H1 (cell line): ENCODE measurements around the gene RGS14. TPM values are rescaled to one million over a fixed set of nuclear protein-coding genes. Genes with fewer than 3 reads are reported as not detected.

Source experiments
- SP2 ChIP-seq: IDR thresholded peaks from 2 replicates; pipeline ENCODE4 v1.6.1; 2012; ENCODE audit warnings: mild to moderate bottlenecking, low read length, inconsistent platforms
- SRF ChIP-seq: IDR thresholded peaks from 2 replicates; pipeline ENCODE4 v1.6.1; 2011; ENCODE audit warnings: mild to moderate bottlenecking, low read depth, low read length, moderate library complexity
- polyA plus RNA-seq, 7 experiments: library from polyadenylated mRNA; depleted of rRNA in 3 of 7; stranded (reverse) in 5 of 7; unstranded in 2 of 7; fragments of >200 nt in 5 of 7; fragments of 200-250 nt in 2 of 7; gene quantifications; 1 replicate in 5 of 7; 2 replicates in 1 of 7; 4 replicates in 1 of 7; pipeline versions ENCODE4 v1.2.1 to v1.2.3, GENCODE V29; 2011 to 2013; ENCODE audit warnings: missing spikeins in 2 of 7, mixed read lengths in 2 of 7
- total RNA-seq: library from RNA; stranded (reverse); fragmentation: NEBNext Ultra II Directional; extraction: Animal tissue kit (Norgen Biotek cat#: 25700); gene quantifications from 2 replicates; pipeline ENCODE4 v1.2.1, GENCODE V29; 2021
- TF ChIP-seq, protein P1 (sequence below): fragments of 300-600 bp; sonication (generic); IDR thresholded peaks from 2 replicates; pipeline ENCODE4 v1.7.1; 2012; ENCODE audit warnings: low read length, moderate library complexity, mild to moderate bottlenecking, inconsistent platforms; ENCODE audit not compliant: insufficient replicate concordance

RGS14 gene
- total and polyA plus RNA-seq, 2 of the 8 experiments (the other 6 are each of a cell fraction or from before 2014, with no cell fraction given), result 24.4 to 46.1 TPM

GRCh38 chr5:177354711-177355110, 3.0 kb upstream of the RGS14 start (continued):
- TF ChIP-seq, protein P1, sequence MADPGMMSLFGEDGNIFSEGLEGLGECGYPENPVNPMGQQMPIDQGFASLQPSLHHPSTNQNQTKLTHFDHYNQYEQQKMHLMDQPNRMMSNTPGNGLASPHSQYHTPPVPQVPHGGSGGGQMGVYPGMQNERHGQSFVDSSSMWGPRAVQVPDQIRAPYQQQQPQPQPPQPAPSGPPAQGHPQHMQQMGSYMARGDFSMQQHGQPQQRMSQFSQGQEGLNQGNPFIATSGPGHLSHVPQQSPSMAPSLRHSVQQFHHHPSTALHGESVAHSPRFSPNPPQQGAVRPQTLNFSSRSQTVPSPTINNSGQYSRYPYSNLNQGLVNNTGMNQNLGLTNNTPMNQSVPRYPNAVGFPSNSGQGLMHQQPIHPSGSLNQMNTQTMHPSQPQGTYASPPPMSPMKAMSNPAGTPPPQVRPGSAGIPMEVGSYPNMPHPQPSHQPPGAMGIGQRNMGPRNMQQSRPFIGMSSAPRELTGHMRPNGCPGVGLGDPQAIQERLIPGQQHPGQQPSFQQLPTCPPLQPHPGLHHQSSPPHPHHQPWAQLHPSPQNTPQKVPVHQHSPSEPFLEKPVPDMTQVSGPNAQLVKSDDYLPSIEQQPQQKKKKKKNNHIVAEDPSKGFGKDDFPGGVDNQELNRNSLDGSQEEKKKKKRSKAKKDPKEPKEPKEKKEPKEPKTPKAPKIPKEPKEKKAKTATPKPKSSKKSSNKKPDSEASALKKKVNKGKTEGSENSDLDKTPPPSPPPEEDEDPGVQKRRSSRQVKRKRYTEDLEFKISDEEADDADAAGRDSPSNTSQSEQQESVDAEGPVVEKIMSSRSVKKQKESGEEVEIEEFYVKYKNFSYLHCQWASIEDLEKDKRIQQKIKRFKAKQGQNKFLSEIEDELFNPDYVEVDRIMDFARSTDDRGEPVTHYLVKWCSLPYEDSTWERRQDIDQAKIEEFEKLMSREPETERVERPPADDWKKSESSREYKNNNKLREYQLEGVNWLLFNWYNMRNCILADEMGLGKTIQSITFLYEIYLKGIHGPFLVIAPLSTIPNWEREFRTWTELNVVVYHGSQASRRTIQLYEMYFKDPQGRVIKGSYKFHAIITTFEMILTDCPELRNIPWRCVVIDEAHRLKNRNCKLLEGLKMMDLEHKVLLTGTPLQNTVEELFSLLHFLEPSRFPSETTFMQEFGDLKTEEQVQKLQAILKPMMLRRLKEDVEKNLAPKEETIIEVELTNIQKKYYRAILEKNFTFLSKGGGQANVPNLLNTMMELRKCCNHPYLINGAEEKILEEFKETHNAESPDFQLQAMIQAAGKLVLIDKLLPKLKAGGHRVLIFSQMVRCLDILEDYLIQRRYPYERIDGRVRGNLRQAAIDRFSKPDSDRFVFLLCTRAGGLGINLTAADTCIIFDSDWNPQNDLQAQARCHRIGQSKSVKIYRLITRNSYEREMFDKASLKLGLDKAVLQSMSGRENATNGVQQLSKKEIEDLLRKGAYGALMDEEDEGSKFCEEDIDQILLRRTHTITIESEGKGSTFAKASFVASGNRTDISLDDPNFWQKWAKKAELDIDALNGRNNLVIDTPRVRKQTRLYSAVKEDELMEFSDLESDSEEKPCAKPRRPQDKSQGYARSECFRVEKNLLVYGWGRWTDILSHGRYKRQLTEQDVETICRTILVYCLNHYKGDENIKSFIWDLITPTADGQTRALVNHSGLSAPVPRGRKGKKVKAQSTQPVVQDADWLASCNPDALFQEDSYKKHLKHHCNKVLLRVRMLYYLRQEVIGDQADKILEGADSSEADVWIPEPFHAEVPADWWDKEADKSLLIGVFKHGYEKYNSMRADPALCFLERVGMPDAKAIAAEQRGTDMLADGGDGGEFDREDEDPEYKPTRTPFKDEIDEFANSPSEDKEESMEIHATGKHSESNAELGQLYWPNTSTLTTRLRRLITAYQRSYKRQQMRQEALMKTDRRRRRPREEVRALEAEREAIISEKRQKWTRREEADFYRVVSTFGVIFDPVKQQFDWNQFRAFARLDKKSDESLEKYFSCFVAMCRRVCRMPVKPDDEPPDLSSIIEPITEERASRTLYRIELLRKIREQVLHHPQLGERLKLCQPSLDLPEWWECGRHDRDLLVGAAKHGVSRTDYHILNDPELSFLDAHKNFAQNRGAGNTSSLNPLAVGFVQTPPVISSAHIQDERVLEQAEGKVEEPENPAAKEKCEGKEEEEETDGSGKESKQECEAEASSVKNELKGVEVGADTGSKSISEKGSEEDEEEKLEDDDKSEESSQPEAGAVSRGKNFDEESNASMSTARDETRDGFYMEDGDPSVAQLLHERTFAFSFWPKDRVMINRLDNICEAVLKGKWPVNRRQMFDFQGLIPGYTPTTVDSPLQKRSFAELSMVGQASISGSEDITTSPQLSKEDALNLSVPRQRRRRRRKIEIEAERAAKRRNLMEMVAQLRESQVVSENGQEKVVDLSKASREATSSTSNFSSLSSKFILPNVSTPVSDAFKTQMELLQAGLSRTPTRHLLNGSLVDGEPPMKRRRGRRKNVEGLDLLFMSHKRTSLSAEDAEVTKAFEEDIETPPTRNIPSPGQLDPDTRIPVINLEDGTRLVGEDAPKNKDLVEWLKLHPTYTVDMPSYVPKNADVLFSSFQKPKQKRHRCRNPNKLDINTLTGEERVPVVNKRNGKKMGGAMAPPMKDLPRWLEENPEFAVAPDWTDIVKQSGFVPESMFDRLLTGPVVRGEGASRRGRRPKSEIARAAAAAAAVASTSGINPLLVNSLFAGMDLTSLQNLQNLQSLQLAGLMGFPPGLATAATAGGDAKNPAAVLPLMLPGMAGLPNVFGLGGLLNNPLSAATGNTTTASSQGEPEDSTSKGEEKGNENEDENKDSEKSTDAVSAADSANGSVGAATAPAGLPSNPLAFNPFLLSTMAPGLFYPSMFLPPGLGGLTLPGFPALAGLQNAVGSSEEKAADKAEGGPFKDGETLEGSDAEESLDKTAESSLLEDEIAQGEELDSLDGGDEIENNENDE, result no peak
- no peak for TF ChIP-seq SRF
- no peak for TF ChIP-seq SP2
- TF ChIP-seq, all 59 proteins: peak for 0
